HL-60 (cell line): ENCODE data around the gene PDZD4.

ENCODE experiments used
- DNase-seq, 2 experiments: peaks; one replicate each; pipeline ENCODE4 v3.0.0-alpha.2; 2010 to 2020; ENCODE audit warnings: low read depth in 1 of 2, low spot score in 1 of 2
- H3K27ac ChIP-seq: fragments of 250-450 bp; sonication (Bioruptor Pico); replicated peaks from 2 replicates; pipeline ENCODE4 v1.5.1; 2020; ENCODE audit warnings: mild to moderate bottlenecking, moderate library complexity
- H3K27me3 ChIP-seq: fragments of 250-450 bp; sonication (Bioruptor Pico); 2 replicates; pipeline ENCODE4 v1.5.1; 2021; ENCODE audit warnings: mild to moderate bottlenecking, moderate library complexity; ENCODE audit not compliant: insufficient read depth, poor library complexity, severe bottlenecking
- H3K4me3 ChIP-seq: replicated peaks from 2 replicates; pipeline ENCODE4 v1.5.1; 2011; ENCODE audit warnings: mild to moderate bottlenecking, control low read depth, low read length; ENCODE audit not compliant: insufficient read depth
- GABPA ChIP-seq: IDR thresholded peaks from 2 replicates; pipeline ENCODE4 v1.6.1; 2012; ENCODE audit warnings: low read depth
- POLR2AphosphoS5 ChIP-seq: IDR thresholded peaks from 2 replicates; pipeline ENCODE4 v1.6.1; 2012; ENCODE audit warnings: low read depth
- SPI1 ChIP-seq: IDR thresholded peaks from 2 replicates; pipeline ENCODE4 v1.6.1; 2012; ENCODE audit warnings: low read depth, mild to moderate bottlenecking, borderline replicate concordance
- TF ChIP-seq, protein P1 (sequence below): IDR thresholded peaks from one replicate; pipeline ENCODE4 v1.5.1; 2011; ENCODE audit warnings: low read length, control low read depth, inconsistent platforms; ENCODE audit not compliant: insufficient read depth
- TF ChIP-seq, protein P2 (sequence below): IDR thresholded peaks from 2 replicates; pipeline ENCODE4 v1.6.1; 2012; ENCODE audit warnings: low read depth; ENCODE audit not compliant: insufficient replicate concordance

PDZD4 gene

DNA sequence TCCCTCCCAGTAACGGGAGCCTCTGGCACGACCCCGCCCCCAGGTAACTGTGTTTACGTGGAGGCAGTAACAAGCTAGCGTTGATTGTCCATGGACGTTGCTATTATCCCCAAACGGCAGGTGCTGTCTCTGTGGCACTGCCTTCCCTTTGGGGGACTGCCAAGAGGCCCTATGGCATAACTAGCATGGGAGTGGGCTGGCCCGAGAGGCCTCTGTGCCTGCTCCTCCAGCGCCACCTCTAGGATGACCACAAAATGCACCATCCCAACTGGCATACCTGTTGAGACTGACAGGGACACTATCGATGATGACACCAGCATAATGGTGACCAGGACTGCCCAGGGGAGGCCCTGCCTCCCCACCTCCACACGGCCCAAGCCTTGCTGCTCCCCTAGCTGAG, 48.0 kb downstream of the PDZD4 start:
- H3K27me3 ChIP-seq, result no peaks in the 10 kb centered on the region
- no peak overlapping the region for H3K27ac ChIP-seq
- TF ChIP-seq, protein P1, sequence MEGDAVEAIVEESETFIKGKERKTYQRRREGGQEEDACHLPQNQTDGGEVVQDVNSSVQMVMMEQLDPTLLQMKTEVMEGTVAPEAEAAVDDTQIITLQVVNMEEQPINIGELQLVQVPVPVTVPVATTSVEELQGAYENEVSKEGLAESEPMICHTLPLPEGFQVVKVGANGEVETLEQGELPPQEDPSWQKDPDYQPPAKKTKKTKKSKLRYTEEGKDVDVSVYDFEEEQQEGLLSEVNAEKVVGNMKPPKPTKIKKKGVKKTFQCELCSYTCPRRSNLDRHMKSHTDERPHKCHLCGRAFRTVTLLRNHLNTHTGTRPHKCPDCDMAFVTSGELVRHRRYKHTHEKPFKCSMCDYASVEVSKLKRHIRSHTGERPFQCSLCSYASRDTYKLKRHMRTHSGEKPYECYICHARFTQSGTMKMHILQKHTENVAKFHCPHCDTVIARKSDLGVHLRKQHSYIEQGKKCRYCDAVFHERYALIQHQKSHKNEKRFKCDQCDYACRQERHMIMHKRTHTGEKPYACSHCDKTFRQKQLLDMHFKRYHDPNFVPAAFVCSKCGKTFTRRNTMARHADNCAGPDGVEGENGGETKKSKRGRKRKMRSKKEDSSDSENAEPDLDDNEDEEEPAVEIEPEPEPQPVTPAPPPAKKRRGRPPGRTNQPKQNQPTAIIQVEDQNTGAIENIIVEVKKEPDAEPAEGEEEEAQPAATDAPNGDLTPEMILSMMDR, result no peak
- TF ChIP-seq POLR2AphosphoS5, result no peak
- no peak for TF ChIP-seq GABPA
- TF ChIP-seq, protein P2, sequence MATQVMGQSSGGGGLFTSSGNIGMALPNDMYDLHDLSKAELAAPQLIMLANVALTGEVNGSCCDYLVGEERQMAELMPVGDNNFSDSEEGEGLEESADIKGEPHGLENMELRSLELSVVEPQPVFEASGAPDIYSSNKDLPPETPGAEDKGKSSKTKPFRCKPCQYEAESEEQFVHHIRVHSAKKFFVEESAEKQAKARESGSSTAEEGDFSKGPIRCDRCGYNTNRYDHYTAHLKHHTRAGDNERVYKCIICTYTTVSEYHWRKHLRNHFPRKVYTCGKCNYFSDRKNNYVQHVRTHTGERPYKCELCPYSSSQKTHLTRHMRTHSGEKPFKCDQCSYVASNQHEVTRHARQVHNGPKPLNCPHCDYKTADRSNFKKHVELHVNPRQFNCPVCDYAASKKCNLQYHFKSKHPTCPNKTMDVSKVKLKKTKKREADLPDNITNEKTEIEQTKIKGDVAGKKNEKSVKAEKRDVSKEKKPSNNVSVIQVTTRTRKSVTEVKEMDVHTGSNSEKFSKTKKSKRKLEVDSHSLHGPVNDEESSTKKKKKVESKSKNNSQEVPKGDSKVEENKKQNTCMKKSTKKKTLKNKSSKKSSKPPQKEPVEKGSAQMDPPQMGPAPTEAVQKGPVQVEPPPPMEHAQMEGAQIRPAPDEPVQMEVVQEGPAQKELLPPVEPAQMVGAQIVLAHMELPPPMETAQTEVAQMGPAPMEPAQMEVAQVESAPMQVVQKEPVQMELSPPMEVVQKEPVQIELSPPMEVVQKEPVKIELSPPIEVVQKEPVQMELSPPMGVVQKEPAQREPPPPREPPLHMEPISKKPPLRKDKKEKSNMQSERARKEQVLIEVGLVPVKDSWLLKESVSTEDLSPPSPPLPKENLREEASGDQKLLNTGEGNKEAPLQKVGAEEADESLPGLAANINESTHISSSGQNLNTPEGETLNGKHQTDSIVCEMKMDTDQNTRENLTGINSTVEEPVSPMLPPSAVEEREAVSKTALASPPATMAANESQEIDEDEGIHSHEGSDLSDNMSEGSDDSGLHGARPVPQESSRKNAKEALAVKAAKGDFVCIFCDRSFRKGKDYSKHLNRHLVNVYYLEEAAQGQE, result no peak
- no peak for TF ChIP-seq SPI1
- no peak for DNase-seq
- no peak overlapping the region for H3K4me3 ChIP-seq

DNA sequence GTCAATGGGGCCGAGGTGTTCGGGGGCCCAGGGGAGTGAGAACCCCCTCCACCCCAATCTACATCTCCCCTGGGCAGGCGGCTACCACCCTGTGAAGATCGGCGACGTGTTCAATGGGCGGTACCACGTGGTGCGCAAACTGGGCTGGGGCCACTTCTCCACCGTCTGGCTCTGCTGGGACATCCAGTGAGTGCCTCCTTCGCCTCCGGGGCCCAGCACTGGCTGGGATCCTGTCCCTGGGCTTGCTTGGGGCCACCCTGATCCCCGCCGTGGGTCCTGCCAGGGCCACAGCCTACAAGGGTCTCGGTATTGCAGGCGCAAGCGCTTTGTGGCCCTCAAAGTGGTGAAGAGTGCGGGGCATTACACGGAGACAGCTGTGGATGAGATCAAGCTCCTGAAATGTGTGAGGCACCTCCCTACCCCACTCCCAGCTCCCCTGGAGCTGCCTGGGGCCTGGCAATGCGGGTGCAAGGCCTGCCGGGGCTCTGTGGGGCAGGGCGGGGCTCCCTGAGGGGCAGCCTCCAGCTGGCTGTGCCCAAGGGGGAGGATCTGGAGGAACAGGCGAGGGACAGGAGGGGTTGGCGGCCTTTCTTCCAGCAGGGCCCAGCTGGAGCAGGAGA, 48.8 kb downstream of the PDZD4 start:
- no peak for DNase-seq
- TF ChIP-seq GABPA, result no peak
- TF ChIP-seq, protein P1, result no peak
- TF ChIP-seq, protein P2, result no peak
- Histone ChIP-seq H3K27me3 (no peaks in the 10 kb centered on the region), H3K27ac (no peak overlapping the region), H3K4me3 (no peak overlapping the region)

DNA sequence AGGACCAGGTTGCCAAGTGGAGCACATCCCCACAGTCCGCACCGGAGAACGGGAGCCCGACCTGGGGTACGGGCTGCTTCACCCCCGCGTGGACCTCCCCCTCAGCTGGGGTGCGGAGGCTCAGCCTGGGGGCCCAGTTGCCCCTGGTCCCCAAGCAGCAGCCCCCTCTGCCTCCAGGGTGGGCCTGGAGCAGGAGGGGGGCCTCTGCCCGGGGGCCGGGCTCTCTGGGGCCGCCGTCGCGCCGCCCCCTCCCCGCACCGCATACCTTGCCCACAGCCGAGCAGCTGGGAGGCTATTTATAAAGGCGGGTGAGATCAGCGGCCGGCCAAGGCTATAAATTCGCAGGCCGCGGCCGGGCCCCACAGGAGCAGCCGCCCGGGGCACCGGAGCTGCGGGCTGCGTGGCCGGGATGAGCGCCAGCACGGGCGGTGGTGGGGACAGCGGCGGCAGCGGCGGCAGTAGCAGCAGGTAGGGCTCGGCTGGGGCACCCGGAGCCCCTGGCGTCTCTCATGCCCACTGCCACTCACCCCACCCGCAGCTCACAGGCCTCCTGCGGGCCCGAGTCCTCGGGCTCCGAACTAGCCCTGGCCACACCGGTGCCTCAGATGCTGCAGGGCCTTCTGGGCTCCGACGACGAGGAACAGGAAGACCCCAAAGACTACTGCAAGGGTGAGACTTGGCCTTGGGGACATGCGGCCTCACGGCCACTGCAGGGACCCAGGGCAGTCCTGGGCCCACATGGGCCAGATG, 49.5 kb downstream of the PDZD4 start, which contains the start of gene SRPK3:
SRPK3 (plus strand) TSS at position 364 of the 750 bp plus-strand sequence; CDS start at position 410, 46 bp downstream.
- no peak for DNase-seq
- TF ChIP-seq POLR2AphosphoS5, result no peak
- no peak for TF ChIP-seq GABPA
- TF ChIP-seq, protein P2, result no peak
- TF ChIP-seq SPI1, result no peak
- TF ChIP-seq, protein P1, result no peak
- Histone ChIP-seq H3K27me3 (no peaks in the 10 kb centered on the region), H3K4me3 (no peak within 1 kb of the TSS), H3K27ac (no peak within 1 kb of the TSS)
